NK-92 (cell line): Measurements from ENCODE around the gene TAGLN3.
"Not testable (repeated sequence)": the region's sequence is repeated elsewhere in the genome, so short reads cannot be mapped to it uniquely, and the experiment has no call there.

Experiments
- DNase-seq: peaks from one replicate; lab custom pipeline; 2025; ENCODE audit not compliant: unreplicated experiment; lab: John Stamatoyannopoulos, UW

Gene TAGLN3

DNA sequence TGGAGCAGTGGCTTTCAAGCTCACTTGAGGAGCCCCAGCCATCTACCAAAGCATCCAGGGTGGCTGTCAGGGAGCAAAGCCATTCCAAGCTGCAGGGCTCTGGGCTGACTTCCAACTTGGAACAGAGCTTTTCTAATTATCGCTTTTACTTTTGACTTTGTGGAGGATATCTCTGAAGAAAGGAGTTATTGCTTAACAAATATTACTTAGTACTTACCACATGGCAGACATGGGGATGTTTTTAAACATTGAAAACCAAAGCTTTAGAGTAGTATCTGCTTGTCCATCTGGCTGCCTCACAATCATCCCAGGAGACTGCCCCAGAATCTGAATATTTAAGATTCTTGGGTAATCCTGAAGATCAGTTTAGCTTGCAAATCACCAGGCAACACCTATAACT, 8.9 kb downstream of the TAGLN3 start:
- DNase-seq = no peak

DNA sequence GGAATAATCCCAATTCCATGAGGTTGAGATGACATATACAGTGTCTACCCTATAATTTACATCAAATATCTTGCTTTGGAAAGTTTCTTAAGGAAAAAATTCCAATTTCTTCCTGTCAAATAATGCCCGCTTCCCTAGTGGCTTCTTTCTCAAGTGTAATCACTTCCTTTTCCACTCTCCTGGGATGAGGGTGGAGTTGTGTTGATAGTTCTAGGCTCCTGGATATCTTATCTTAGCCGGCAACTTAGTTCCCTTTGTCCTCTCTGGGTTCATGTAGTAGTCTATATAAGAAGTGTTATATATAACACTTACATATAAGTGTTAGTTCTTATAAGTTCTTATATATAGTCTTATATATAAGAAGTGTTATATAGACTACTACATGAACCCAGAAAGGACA, 10.9 kb downstream of the TAGLN3 start:
- no peak for DNase-seq

DNA sequence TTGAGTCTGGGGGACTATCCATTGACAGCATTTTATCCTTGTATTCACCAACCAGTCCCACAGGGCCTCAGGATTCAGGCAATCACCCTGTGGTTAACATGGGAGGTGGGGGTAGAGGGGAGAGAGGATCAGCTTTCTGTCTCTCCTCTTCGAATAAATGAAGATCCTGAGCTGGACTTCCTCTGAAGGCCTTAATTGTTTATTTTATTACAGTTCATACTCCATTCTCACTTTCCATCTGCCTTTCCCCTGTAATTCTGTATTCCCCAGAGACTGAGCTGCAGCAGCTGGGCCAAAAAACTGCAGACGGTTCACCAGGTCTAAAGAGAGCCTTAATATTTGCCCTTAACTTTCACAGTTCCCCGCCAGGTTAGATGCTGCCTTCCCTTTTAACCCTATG, 11.9 kb downstream of the TAGLN3 start:
- no peak for DNase-seq

DNA sequence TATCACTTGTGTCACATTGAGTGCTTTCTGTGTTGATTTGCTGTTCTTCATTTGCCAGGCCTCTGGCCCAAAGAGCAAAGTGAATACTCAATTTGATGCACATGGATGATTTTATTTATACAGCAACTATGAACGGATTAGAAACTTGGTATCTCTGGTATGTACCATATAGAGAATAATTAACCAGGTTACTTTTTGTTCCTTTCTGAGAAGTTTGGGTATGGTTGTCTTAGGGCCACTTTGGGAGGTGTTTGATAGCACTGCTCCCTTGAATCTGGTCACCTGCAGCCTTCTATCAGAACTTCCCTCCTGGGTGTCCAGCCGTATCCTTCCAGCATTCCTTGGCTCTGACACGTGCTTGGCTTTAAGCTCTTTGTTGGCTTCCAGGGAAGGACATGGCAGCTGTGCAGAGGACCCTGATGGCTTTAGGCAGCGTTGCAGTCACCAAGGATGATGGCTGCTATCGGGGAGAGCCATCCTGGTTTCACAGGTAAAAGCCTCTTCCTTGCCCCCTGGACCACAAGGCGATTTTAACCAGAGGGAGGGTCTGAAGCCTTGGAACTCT, 12.7 kb downstream of the TAGLN3 start:
- no peak for DNase-seq

DNA sequence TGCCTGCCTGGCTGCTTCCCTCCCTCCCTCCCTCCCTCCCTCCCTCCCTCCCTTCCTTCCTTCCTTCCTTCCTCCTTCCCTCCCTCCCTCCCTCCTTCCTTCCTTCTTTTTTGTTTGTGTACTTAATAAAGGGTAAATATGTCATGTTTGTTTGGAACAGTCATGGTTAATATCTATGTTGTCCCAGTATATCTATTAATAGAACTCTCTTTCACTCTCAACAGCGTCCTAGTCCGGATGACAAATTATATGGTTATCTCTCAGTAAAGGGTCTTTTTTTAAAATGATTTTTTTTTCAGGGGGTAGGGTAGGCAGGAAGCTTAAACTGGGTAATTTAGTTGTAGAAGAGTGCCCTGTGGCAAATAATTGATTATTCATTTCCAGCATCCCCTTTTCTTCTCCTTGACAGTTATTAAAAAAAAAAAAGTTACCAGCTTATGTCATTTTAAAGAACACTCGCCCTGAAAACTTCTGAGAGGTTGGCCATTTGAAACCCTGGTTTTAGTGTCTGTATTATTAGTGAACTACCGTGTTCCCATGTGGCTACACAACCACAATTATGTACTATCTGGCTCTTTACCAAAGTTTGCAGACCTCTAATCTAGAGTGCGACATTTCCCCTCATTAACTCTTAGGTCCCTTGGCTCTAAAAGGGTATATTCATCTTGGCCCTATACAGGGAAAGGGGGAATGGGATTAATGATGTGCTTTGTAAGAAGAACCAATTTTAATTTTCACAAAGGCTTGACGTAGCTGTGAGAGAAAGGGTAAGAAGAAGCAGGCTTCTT, 13.7 kb downstream of the TAGLN3 start:
- DNase-seq = no peak

DNA sequence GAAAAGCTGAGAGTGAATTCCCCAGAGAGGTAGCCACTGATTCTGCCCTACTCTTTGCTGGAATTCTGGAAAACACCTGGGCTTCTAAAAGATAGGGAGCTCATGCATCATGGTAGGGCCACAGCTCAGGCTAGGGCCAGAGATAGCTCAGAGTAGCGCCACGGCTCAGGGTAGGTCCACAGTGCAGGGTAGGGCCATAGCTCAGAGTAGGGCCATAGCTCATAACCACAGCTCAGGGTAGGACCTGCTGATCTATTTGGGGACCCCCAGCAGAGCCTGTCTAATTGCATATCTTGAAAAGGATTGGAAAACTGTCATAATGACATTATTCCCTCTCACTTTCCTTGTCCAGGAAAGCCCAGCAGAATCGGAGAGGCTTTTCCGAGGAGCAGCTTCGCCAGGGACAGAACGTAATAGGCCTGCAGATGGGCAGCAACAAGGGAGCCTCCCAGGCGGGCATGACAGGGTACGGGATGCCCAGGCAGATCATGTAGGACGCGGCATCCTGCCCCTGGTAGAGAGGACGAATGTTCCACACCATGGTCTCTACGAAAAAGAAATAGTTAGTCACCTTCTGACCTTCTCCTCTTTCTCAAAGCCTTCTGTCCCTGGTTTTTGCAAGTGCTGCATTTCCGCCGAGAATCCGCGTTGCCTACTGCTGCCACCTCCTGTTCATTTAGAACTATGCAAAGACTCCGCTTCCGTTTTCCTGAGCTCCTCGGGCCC, 14.5 kb downstream of the TAGLN3 start:
- DNase-seq = no peak

DNA sequence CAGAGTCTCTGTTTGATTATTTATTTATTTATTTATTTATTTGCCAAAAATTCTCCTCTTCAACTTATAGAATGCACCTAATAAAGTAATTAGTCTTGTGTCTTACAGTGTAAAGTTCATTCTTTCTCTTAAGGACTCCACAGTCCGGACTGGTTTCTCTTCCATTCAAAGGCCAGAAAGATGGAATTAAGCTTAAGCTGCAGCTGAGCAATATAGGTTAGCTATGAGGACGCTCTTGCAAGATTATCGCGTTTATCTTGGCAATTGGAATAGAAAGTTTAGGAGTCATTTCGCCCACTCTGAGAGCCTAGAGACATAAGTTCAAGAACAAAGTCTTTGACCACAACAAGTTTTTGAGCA, 15.0 kb downstream of the TAGLN3 start:
- no peak for DNase-seq

DNA sequence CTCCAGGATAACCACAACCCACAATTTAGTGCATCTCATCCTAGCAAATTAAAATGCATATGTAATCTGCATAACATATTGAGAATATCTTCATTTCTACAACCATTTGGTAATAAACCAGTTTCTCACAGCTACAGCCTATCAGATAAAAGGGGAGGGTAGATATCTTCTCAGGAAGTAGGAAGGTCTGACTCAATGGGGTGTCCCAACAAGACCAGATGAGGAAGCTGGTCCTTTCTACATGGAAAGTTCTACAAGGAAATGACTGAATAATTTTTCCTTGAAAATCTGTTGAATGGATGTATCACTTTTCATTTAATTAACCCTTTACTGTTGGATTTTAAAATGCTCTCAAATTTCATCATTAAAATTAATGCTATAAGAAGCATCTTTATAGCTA, 18.4 kb downstream of the TAGLN3 start:
- DNase-seq = no peak

DNA sequence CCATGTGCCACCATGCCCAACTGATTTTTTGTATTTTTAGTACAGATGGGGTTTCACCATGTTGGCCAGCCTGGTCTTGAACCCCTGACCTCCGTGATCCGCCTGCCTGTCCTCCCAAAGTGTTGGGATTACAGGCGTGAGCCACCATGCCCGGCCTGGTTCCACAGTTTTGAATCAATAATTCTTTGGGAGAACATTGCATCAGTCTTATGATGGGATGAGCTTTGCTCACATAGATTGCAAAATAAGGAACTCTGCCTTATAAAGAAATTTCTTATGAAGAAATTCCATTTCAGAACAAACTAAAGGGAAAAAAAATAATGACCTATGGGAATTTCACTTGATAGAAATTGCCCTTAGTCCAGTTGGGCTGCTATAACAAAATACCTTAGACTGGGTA, 20.0 kb downstream of the TAGLN3 start:
- DNase-seq = no peak

DNA sequence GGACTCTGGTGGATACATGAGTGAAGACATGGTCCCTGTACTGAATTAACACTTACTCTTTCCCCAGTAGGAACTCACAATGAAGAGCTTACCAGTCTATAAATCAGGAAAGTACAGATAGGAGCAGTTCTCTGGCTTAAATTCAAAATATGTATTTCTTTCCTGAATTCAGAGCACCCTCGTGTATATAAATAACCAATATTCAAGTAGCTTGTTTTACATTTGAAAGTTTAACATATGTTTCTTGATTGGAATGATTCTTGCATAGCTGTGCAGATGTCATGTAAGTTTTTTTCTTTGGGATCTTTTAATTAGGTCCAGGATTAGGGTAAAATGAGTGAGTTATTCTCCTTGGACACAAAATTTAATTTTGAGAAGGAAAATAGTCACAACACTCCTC, 21.0 kb downstream of the TAGLN3 start:
- DNase-seq = no peak

DNA sequence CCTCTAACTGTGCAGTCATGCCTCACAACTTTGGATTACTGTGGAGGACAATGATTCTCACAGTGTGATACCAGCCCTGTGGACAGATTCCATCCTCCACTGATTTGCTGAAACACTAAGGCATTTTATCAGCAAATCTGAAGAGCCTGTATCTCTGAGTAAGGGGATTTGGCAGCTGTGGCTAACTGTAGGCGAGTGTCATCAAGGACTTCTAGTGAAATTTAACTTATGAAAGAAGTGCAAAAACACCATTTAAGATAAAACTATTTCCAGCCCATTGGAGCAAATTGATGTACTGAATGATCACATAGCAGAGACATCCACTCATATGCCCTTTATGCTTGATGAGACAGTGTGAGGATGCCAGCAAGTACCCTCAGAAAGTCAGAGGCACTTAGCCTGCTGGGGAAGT, 22.0 kb downstream of the TAGLN3 start:
- no peak for DNase-seq

DNA sequence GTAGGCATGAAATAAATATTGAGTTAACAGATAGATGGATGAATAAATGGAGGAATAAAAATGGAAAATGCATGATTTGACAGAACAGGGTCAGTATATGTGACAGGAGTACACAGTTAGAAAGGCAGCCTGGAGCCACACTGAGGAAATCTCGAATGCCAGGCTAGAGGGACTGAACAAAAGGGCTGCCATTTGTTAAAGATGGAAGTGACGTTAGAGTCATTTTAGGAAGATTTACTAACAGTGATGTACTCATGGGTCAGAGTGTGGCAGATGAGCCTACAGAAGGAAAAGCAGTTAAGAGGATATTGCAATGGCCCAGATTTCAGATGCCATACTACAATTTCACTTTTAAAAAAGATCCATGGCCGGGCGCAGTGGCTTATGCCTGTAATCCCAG, 28.4 kb downstream of the TAGLN3 start:
- no peak for DNase-seq

DNA sequence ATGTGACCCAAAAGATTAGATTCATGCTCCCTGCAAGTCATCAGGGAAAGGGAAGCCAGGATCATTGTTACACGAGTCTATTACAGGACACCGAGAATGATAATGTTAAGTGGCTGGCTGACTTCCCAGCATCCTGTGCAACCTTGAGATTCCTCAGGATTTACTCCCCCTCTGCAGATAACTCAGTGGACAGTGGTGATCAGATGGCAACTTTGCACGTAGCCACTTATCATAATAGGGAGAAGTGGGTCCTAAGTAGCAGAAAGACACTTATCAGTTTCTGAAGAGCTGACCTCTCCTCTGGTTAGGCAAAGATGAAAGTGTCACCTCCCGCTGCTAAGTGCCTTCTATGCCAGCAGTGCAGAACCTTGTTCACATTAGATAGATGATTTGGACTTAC, 29.1 kb downstream of the TAGLN3 start:
- no peak for DNase-seq

DNA sequence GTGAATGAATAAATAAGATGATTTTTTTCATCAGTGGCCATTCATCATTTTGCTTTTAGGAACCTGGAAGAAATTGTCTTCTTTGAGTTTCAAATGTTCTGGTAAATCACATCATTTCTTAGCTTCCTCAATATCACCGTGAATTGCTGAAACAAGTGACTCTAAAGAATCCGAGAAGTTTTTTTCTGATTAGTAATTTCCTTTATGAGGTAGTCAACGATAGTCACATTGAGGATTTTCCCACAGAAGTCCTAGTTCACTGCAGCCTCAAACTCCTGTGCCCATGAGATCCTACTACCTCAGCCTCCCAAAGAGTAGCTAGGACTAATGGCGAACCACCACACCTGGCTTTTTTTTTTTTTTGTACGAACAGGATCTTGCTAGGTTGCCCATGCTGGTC, 32.2 kb downstream of the TAGLN3 start:
- DNase-seq = no peak

DNA sequence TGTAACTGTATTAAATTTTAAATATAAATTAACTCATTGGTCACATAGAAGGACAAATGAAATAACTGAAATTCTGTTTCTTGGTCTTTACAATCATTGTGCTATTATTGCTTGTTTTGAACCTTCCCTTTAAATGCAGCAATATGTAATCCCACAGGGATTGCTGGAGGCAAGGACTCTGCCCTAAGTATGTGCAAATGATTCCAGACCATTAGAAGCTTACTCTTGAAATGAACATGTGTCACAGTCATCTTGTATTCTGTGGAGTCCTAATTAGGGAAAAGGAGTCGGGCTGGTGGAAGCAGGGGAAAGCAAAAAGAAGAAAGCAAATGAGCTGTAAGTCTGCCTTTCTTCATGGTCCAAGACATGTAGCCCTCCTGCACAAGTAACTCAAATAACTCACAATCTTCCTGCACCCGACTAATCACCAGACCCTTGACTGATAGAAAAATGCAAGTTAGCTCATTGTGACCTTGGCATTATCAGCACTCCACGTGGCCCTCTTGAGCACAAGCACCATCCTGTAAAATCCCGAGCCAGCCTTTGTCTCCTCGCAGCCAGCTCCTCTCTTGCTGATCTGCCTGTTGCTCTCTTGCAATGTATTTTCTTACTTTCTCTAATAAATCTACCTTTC, 33.5 kb downstream of the TAGLN3 start:
- DNase-seq = no peak

DNA sequence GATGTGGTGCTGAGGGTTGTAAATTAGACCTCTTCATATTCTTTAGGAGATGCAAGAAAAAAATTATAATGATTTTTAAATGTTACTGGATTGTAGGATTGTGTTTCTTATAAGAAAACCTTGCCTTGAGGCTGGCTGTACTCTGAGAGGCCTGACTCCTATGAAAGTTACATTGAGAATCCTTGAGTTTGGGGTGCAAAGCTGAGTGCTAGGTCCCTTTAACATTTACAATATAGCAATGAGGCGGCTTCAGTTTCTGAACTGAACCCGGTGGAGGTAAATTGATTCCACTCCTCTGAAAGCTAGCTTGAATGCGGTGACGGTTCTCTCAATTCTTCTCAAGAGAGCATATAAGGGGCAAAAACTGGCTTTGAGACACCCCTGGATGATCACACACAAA, 35.7 kb downstream of the TAGLN3 start, which contains the start of gene TMPRSS7:
Gene TMPRSS7 (plus strand): TSS at position 301 of the 400 bp plus-strand sequence. CDS start 110 bp downstream, outside the sequence.
- DNase-seq = no peak

DNA sequence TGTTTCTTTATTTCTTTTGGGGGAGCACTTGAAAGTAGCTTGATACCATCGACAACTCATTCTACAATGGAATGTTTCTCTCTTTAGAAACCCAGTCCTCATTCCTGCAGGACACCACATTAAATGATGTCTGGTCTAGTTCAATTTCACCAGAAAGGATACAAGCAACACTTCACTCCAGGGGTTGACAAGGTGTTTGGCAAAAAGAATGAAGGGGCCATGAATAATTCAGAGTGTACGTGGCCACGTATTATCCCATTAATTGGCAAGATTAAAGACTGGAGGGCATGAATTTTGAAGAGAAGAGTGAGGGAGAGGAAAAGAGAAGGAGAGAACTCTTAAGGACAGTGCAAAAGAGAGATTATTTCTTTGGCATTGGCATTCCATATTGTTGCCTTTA, 36.5 kb downstream of the TAGLN3 start:
- DNase-seq = no peak

DNA sequence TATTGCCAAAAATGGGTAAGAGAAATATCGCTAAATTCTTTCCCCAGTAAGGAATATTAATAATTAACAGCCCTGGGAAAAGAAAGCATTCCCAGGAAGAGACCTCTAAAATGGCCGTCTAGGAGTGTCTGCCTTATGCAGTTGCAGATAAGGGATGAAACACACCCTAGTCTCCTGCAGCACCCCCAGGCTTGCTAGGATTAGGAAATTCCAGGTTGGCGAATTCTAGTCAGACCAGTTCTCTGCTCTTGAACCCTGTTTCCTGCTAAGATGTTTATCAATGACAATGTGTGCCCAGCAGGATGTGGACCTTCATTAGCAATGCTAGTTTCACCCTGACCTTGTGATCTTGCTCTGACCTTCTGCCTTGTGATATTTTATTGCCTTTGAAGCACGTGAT, 38.5 kb downstream of the TAGLN3 start:
- not testable (repeated sequence) for DNase-seq

DNA sequence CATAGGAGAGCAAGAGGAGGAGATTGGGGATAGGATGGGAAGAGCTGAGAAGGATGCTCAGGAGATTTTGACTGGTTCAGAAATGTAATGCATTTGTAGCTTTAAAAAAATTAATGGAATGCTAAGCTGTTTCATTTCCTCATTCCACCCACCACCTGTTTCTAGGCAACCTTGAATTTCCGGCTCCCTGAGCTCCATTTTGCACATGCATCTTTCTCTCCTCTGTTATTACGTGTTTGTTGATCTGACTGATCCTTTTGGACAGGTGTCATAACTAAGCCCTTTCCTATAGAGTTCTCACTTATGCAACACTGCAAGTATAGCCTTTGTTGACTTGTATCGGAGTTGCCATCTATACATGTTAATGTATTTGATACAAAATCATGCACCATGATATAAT, 40.1 kb downstream of the TAGLN3 start:
- no peak for DNase-seq

DNA sequence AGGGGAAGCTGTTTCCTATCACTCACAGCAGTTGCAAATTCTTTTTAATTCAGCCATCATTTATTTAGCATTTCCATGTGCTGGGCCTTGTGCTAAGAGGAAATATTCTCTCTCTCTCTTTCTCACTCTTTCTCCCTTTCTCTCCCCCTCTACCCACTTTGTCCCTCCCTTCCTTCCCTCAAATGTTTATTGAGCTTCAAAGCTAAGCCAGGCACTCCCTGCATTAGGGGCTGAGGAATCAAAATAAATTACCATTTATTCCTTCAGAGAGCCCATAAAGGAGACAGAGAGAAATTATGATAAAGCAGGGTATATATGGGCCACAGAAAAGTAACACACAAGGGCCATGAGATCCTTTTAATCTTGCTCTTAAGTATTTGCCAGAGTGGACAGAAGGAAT, 42.6 kb downstream of the TAGLN3 start:
- no peak for DNase-seq

DNA sequence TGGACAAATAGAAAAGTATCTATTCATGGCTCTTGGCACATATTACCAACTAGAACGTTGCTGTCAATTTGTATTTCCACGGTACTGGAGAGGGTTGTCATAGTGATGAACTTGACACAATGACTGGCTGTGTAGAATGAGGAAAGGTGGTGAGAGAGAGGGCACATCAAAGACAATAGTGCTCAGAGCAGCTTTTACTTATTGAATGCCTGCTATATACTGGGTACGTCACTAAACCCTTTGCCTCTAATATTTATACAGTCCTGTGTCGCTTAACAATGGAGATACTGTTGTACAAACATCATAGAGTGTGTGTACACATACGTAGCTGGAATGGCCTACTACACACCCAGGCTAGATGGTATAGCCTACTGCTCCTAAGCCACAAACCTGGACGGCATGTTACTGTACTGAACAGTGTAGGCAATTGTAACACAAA, 44.1 kb downstream of the TAGLN3 start:
- DNase-seq = no peak
